ENCODE measurements around the gene NUP62.
A peak's percentile ranks its signal among the peaks of the same experiment; 100 is the strongest.
"Not testable (repeated sequence)": the region's sequence is repeated elsewhere in the genome, so short reads cannot be mapped to it uniquely, and the experiment has no call there.

NUP62 gene

GRCh38 chr19:49929121-49929610 is at the start of gene NUP62, which contains the start of gene ATF5:
Gene NUP62 (minus strand): TSS chr19:49929504. CDS start chr19:49909807, 19,697 bp downstream.
Gene ATF5 (plus strand): TSS chr19:49929205. CDS start chr19:49930851, 1,646 bp downstream.
- peaks cover 6% of the 10 kb centered on the region for H3K4me1 ChIP-seq (ENCODE audit: control insufficient read depth, low read depth, low read length)
- H3K36me3 ChIP-seq (ENCODE audit: control insufficient read depth, low read depth, low read length): peaks cover 29% of the 10 kb centered on the region

GRCh38 chr19:49978324-49978723 is 49.0 kb upstream of the NUP62 start:
- Histone ChIP-seq H3K4me3 (ENCODE audit: low read length) (no peak overlapping the region), H3K36me3 (ENCODE audit: control insufficient read depth, low read depth, low read length) (no peaks in the 10 kb centered on the region), H3K4me1 (ENCODE audit: control insufficient read depth, low read depth, low read length) (no peaks in the 10 kb centered on the region), H3K9me3 (ENCODE audit: control insufficient read depth, low read depth, low read length) (no peaks in the 10 kb centered on the region), H3K9ac (ENCODE audit: low read length) (no peak overlapping the region), H3K27me3 (ENCODE audit: control insufficient read depth, insufficient read depth, low read length) (no peaks in the 10 kb centered on the region), H3K27ac (ENCODE audit: low read length) (no peak overlapping the region)

More at GRCh38 chr19:49929121-49929610, at the start of gene NUP62, which contains the start of gene ATF5:
- Histone ChIP-seq H3K9me3 (ENCODE audit: control insufficient read depth, low read depth, low read length) (no peaks in the 10 kb centered on the region), H3K27me3 (ENCODE audit: control insufficient read depth, insufficient read depth, low read length) (no peaks in the 10 kb centered on the region), H3K27ac (ENCODE audit: low read length) (peak within 1 kb of the TSS; percentile 97), H3K9ac (ENCODE audit: low read length) (peak within 1 kb of the TSS; percentile 99), H3K4me3 (ENCODE audit: low read length) (peak within 1 kb of the TSS; percentile 87)

GRCh38 chr19:49977881-49978280 is 48.6 kb upstream of the NUP62 start:
- H3K4me1 ChIP-seq (ENCODE audit: control insufficient read depth, low read depth, low read length): no peaks in the 10 kb centered on the region
- H3K27ac ChIP-seq (ENCODE audit: low read length): no peak overlapping the region
- H3K27me3 ChIP-seq (ENCODE audit: control insufficient read depth, insufficient read depth, low read length): no peaks in the 10 kb centered on the region
- no peak overlapping the region for H3K4me3 ChIP-seq (ENCODE audit: low read length)
- no peaks in the 10 kb centered on the region for H3K36me3 ChIP-seq (ENCODE audit: control insufficient read depth, low read depth, low read length)
- no peak overlapping the region for H3K9ac ChIP-seq (ENCODE audit: low read length)
- H3K9me3 ChIP-seq (ENCODE audit: control insufficient read depth, low read depth, low read length): no peaks in the 10 kb centered on the region

- H3K4me3 ChIP-seq (ENCODE audit: low read length): no peak overlapping the region
- H3K9ac ChIP-seq (ENCODE audit: low read length): no peak overlapping the region
- no peaks in the 10 kb centered on the region for H3K36me3 ChIP-seq (ENCODE audit: control insufficient read depth, low read depth, low read length)
- H3K27ac ChIP-seq (ENCODE audit: low read length): no peak overlapping the region
- no peaks in the 10 kb centered on the region for H3K4me1 ChIP-seq (ENCODE audit: control insufficient read depth, low read depth, low read length)
- no peaks in the 10 kb centered on the region for H3K27me3 ChIP-seq (ENCODE audit: control insufficient read depth, insufficient read depth, low read length)
- H3K9me3 ChIP-seq (ENCODE audit: control insufficient read depth, low read depth, low read length): no peaks in the 10 kb centered on the region
Measured at GRCh38 chr19:49977076-49977475, 47.8 kb upstream of the NUP62 start.

GRCh38 chr19:49976496-49976895 is 47.2 kb upstream of the NUP62 start:
- Histone ChIP-seq H3K9ac (ENCODE audit: low read length) (no peak overlapping the region), H3K36me3 (ENCODE audit: control insufficient read depth, low read depth, low read length) (no peaks in the 10 kb centered on the region), H3K27ac (ENCODE audit: low read length) (no peak overlapping the region)

GRCh38 chr19:49975051-49975450 is 45.7 kb upstream of the NUP62 start:
- Histone ChIP-seq H3K27ac (ENCODE audit: low read length) (no peak overlapping the region), H3K9ac (ENCODE audit: low read length) (no peak overlapping the region), H3K9me3 (ENCODE audit: control insufficient read depth, low read depth, low read length) (no peaks in the 10 kb centered on the region), H3K36me3 (ENCODE audit: control insufficient read depth, low read depth, low read length) (no peaks in the 10 kb centered on the region), H3K27me3 (ENCODE audit: control insufficient read depth, insufficient read depth, low read length) (no peaks in the 10 kb centered on the region), H3K4me1 (ENCODE audit: control insufficient read depth, low read depth, low read length) (no peaks in the 10 kb centered on the region), H3K4me3 (ENCODE audit: low read length) (no peak overlapping the region)

More at GRCh38 chr19:49976496-49976895, 47.2 kb upstream of the NUP62 start:
- Histone ChIP-seq H3K4me1 (ENCODE audit: control insufficient read depth, low read depth, low read length) (no peaks in the 10 kb centered on the region), H3K4me3 (ENCODE audit: low read length) (no peak overlapping the region), H3K27me3 (ENCODE audit: control insufficient read depth, insufficient read depth, low read length) (no peaks in the 10 kb centered on the region), H3K9me3 (ENCODE audit: control insufficient read depth, low read depth, low read length) (no peaks in the 10 kb centered on the region)

GRCh38 chr19:49973987-49974386 is 44.7 kb upstream of the NUP62 start:
- Histone ChIP-seq H3K4me3 (ENCODE audit: low read length) (no peak overlapping the region), H3K27me3 (ENCODE audit: control insufficient read depth, insufficient read depth, low read length) (no peaks in the 10 kb centered on the region), H3K9ac (ENCODE audit: low read length) (no peak overlapping the region), H3K27ac (ENCODE audit: low read length) (no peak overlapping the region), H3K4me1 (ENCODE audit: control insufficient read depth, low read depth, low read length) (no peaks in the 10 kb centered on the region), H3K36me3 (ENCODE audit: control insufficient read depth, low read depth, low read length) (no peaks in the 10 kb centered on the region), H3K9me3 (ENCODE audit: control insufficient read depth, low read depth, low read length) (no peaks in the 10 kb centered on the region)

GRCh38 chr19:49972841-49973240 is 43.5 kb upstream of the NUP62 start:
- no peak overlapping the region for H3K9ac ChIP-seq (ENCODE audit: low read length)
- no peaks in the 10 kb centered on the region for H3K9me3 ChIP-seq (ENCODE audit: control insufficient read depth, low read depth, low read length)
- H3K4me3 ChIP-seq (ENCODE audit: low read length): no peak overlapping the region
- no peak overlapping the region for H3K27ac ChIP-seq (ENCODE audit: low read length)
- no peaks in the 10 kb centered on the region for H3K4me1 ChIP-seq (ENCODE audit: control insufficient read depth, low read depth, low read length)
- H3K27me3 ChIP-seq (ENCODE audit: control insufficient read depth, insufficient read depth, low read length): no peaks in the 10 kb centered on the region
- no peaks in the 10 kb centered on the region for H3K36me3 ChIP-seq (ENCODE audit: control insufficient read depth, low read depth, low read length)

GRCh38 chr19:49971991-49972411 is 42.7 kb upstream of the NUP62 start:
- Histone ChIP-seq H3K36me3 (ENCODE audit: control insufficient read depth, low read depth, low read length) (no peaks in the 10 kb centered on the region), H3K4me1 (ENCODE audit: control insufficient read depth, low read depth, low read length) (no peaks in the 10 kb centered on the region), H3K9me3 (ENCODE audit: control insufficient read depth, low read depth, low read length) (no peaks in the 10 kb centered on the region), H3K4me3 (ENCODE audit: low read length) (no peak overlapping the region), H3K27ac (ENCODE audit: low read length) (no peak overlapping the region), H3K9ac (ENCODE audit: low read length) (no peak overlapping the region), H3K27me3 (ENCODE audit: control insufficient read depth, insufficient read depth, low read length) (no peaks in the 10 kb centered on the region)

GRCh38 chr19:49969355-49969754 is 40.1 kb upstream of the NUP62 start:
- not testable (repeated sequence) for H3K27me3 ChIP-seq (ENCODE audit: control insufficient read depth, insufficient read depth, low read length); H3K36me3 ChIP-seq (ENCODE audit: control insufficient read depth, low read depth, low read length); H3K4me3 ChIP-seq (ENCODE audit: low read length); H3K9me3 ChIP-seq (ENCODE audit: control insufficient read depth, low read depth, low read length); H3K4me1 ChIP-seq (ENCODE audit: control insufficient read depth, low read depth, low read length); H3K9ac ChIP-seq (ENCODE audit: low read length); H3K27ac ChIP-seq (ENCODE audit: low read length)

- Histone ChIP-seq H3K36me3 (ENCODE audit: control insufficient read depth, low read depth, low read length) (no peaks in the 10 kb centered on the region), H3K4me3 (ENCODE audit: low read length) (no peak overlapping the region), H3K4me1 (ENCODE audit: control insufficient read depth, low read depth, low read length) (no peaks in the 10 kb centered on the region), H3K27ac (ENCODE audit: low read length) (no peak overlapping the region), H3K9ac (ENCODE audit: low read length) (no peak overlapping the region), H3K9me3 (ENCODE audit: control insufficient read depth, low read depth, low read length) (no peaks in the 10 kb centered on the region), H3K27me3 (ENCODE audit: control insufficient read depth, insufficient read depth, low read length) (no peaks in the 10 kb centered on the region)
Measured at GRCh38 chr19:49968279-49968922, 39.1 kb upstream of the NUP62 start.

GRCh38 chr19:49960980-49961379 is 31.7 kb upstream of the NUP62 start, which contains the start of gene SIGLEC11:
Gene SIGLEC11 (minus strand): TSS chr19:49961172. CDS start chr19:49961081, 91 bp downstream.
- H3K27ac ChIP-seq (ENCODE audit: low read length); H3K4me1 ChIP-seq (ENCODE audit: control insufficient read depth, low read depth, low read length); H3K9ac ChIP-seq (ENCODE audit: low read length); H3K27me3 ChIP-seq (ENCODE audit: control insufficient read depth, insufficient read depth, low read length); H3K4me3 ChIP-seq (ENCODE audit: low read length); H3K9me3 ChIP-seq (ENCODE audit: control insufficient read depth, low read depth, low read length); H3K36me3 ChIP-seq (ENCODE audit: control insufficient read depth, low read depth, low read length): not testable (repeated sequence)
